Activated naive CD8-positive, alpha-beta T cell treated with anti-CD3 and anti-CD28 coated beads, Interleukin-2, amount 50 U/mL, for 16 hours (primary cell): ENCODE results near the gene PLCG1.

Experiments
- DNase-seq: peaks from one replicate; pipeline ENCODE4 v3.0.0-alpha.2; 2020; ENCODE audit warnings: low read depth, low spot score

The PLCG1 gene

GRCh38 chr20:41179961-41180360 is 42.6 kb downstream of the PLCG1 start:
- no peak for DNase-seq

- no peak for DNase-seq
Observed at GRCh38 chr20:41180599-41181333, 43.4 kb downstream of the PLCG1 start.

- DNase-seq, result no peak
Observed at GRCh38 chr20:41181567-41181966, 44.2 kb downstream of the PLCG1 start.

GRCh38 chr20:41182296-41183212 is 45.2 kb downstream of the PLCG1 start:
- no peak for DNase-seq

- no peak for DNase-seq
Observed at GRCh38 chr20:41183391-41183790, 46.0 kb downstream of the PLCG1 start.

GRCh38 chr20:41183831-41184230 is 46.5 kb downstream of the PLCG1 start:
- DNase-seq, result no peak

- DNase-seq, result no peak
Observed at GRCh38 chr20:41185013-41185757, 47.8 kb downstream of the PLCG1 start.

- no peak for DNase-seq
Observed at GRCh38 chr20:41187668-41188067, 50.3 kb downstream of the PLCG1 start.

- no peak for DNase-seq
Observed at GRCh38 chr20:41191562-41192500, 54.5 kb downstream of the PLCG1 start.

- DNase-seq, result no peak
Observed at GRCh38 chr20:41192575-41192974, 55.2 kb downstream of the PLCG1 start.

GRCh38 chr20:41196653-41197225 is 59.4 kb downstream of the PLCG1 start:
- no peak for DNase-seq

GRCh38 chr20:41198443-41198842 is 61.1 kb downstream of the PLCG1 start:
- no peak for DNase-seq

GRCh38 chr20:41200446-41201202 is 63.3 kb downstream of the PLCG1 start:
- no peak for DNase-seq

- DNase-seq, result no peak
Observed at GRCh38 chr20:41201760-41202159, 64.4 kb downstream of the PLCG1 start.

- DNase-seq, result no peak
Observed at GRCh38 chr20:41202426-41202825, 65.1 kb downstream of the PLCG1 start.

- DNase-seq, result no peak
Observed at GRCh38 chr20:41203660-41204059, 66.3 kb downstream of the PLCG1 start.

- DNase-seq, result no peak
Observed at GRCh38 chr20:41204304-41205265, 67.2 kb downstream of the PLCG1 start.

- DNase-seq, result no peak
Observed at GRCh38 chr20:41205313-41205712, 68.0 kb downstream of the PLCG1 start.
